Measurements from ENCODE around the gene RNU1-1. TPM values are rescaled to one million over a fixed set of nuclear protein-coding genes. Genes with fewer than 3 reads are reported as not detected.
A peak's percentile ranks its signal among the peaks of the same experiment; 100 is the strongest.
"Not testable (repeated sequence)": the region's sequence is repeated elsewhere in the genome, so short reads cannot be mapped to it uniquely, and the experiment has no call there.

The RNU1-1 gene
- total and polyA plus RNA-seq, 9 of the 15 experiments (the other 6 are each of a cell fraction or from before 2014, with no cell fraction given) = under 0.01 to 32,823 (median 2,538) TPM; not detected in 4

DNA sequence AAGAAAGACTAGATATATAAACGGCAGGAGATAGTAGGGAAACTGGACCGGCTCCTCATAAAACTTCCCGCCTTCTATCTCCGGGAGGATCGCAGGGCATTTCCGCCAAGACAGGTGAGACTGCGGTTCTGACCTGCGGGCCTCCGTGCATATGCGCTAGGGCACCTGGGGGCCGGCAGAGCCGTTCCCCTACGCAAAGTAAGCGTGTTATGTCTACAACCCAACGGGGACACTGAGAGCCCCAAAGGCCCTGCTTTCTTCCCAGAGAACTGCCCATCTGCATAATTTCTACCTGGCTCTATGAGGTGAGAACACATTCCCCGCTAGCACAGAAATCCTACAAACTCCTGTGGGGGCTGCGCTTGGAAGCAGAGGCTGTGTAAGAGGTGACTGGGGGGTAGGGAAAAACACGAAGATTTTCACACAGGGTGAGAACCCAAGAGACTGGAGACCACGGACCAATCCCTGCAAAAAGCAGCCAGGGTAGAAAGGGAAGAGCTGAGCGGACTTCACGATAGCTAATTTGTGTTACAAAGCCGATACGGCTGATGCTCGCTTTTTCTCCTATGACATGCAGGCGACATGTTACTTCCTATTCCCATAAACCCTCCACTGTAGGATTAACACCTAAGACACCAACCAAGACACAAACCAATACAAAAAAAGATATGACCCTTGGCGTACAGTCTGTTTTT, 526 bp downstream of the RNU1-1 start (continued):
- TF ChIP-seq, protein P1, sequence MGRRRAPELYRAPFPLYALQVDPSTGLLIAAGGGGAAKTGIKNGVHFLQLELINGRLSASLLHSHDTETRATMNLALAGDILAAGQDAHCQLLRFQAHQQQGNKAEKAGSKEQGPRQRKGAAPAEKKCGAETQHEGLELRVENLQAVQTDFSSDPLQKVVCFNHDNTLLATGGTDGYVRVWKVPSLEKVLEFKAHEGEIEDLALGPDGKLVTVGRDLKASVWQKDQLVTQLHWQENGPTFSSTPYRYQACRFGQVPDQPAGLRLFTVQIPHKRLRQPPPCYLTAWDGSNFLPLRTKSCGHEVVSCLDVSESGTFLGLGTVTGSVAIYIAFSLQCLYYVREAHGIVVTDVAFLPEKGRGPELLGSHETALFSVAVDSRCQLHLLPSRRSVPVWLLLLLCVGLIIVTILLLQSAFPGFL (CRISPR knock-in tag; IDR thresholded peaks at IDR 0.05) = peak; percentile 89
- peak; percentile 60; the same call in 1 of the 2 replicates for TF ChIP-seq ZEB2 (IDR thresholded peaks at IDR 0.05)
- peak; percentile 95 for TF ChIP-seq GABPB2 (CRISPR knock-in tag; conservative IDR thresholded peaks at IDR 0.05)
- peak; percentile 15; the same call in 1 of the 2 replicates for TF ChIP-seq SMARCA4 (IDR thresholded peaks at IDR 0.05)
- peak; percentile 99 for TF ChIP-seq RNF2 (IDR thresholded peaks at IDR 0.05)
- TF ChIP-seq FOXK2 (conservative IDR thresholded peaks at IDR 0.05 in 1 of 2, IDR thresholded peaks at IDR 0.05 in 1 of 2; ENCODE audit: low read depth in 2 of 2) = peak; percentile 49 to 60; a peak in 3 of 4 replicates
- TF ChIP-seq, protein P2, sequence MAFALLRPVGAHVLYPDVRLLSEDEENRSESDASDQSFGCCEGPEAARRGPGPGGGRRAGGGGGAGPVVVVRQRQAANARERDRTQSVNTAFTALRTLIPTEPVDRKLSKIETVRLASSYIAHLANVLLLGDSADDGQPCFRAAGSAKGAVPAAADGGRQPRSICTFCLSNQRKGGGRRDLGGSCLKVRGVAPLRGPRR (CRISPR knock-in tag; IDR thresholded peaks at IDR 0.05) = 0 out of 2 replicates have a peak, but pooled peaks have one; percentile 54
- 0 out of 4 replicates have a peak, but pooled peaks of 1 of the 2 experiments have one; percentile 23 for TF ChIP-seq TRIM24 (IDR thresholded peaks at IDR 0.05)
- peak; percentile 99 for TF ChIP-seq SMAD1 (IDR thresholded peaks at IDR 0.05; ENCODE audit: low read depth, low read length, partially characterized antibody)
- TF ChIP-seq HMG20A (CRISPR knock-in tag; conservative IDR thresholded peaks at IDR 0.05) = peak; percentile 76
- peak; percentile 93 for TF ChIP-seq ZNF57 (CRISPR knock-in tag; IDR thresholded peaks at IDR 0.05)
- peak in 1 of 2 experiments; percentile 65; a peak in 2 of 3 replicates for TF ChIP-seq CBX3 (IDR thresholded peaks at IDR 0.05; ENCODE audit: borderline replicate concordance in 1 of 2, low read length in 2 of 2)
- peak; percentile 49 to 95; a peak in 2 of 4 replicates for TF ChIP-seq TEAD1 (CRISPR knock-in tag; IDR thresholded peaks at IDR 0.05)
- TF ChIP-seq POLR2AphosphoS2 (IDR thresholded peaks at IDR 0.05; ENCODE audit: low read length) = peak; percentile 97
- TF ChIP-seq, protein P3, sequence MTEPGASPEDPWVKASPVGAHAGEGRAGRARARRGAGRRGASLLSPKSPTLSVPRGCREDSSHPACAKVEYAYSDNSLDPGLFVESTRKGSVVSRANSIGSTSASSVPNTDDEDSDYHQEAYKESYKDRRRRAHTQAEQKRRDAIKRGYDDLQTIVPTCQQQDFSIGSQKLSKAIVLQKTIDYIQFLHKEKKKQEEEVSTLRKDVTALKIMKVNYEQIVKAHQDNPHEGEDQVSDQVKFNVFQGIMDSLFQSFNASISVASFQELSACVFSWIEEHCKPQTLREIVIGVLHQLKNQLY (CRISPR knock-in tag; conservative IDR thresholded peaks at IDR 0.05) = peak in 1 of 2 experiments; percentile 98; a peak in 3 of 4 replicates
- peak; percentile 97 for TF ChIP-seq HMG20B (CRISPR knock-in tag; IDR thresholded peaks at IDR 0.05)
- TF ChIP-seq RBFOX2 (IDR thresholded peaks at IDR 0.05; ENCODE audit: low read depth, low read length) = peak; percentile 82
- TF ChIP-seq, protein P4, sequence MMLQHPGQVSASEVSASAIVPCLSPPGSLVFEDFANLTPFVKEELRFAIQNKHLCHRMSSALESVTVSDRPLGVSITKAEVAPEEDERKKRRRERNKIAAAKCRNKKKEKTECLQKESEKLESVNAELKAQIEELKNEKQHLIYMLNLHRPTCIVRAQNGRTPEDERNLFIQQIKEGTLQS (IDR thresholded peaks at IDR 0.05) = not testable (repeated sequence)
- TF ChIP-seq, protein P4 (CRISPR knock-in tag; conservative IDR thresholded peaks at IDR 0.05) = peak; percentile 94
- TF ChIP-seq KDM4B (IDR thresholded peaks at IDR 0.05; ENCODE audit: borderline replicate concordance in 2 of 2, low read depth in 1 of 2) = peak in 1 of 2 experiments; percentile 99; a peak in 1 of 4 replicates
- TF ChIP-seq ZBTB11 (CRISPR knock-in tag; IDR thresholded peaks at IDR 0.05) = peak in 1 of 3 experiments; percentile 23; a peak in 1 of 6 replicates
